NCI-H2029 treated with DMSO at 0.1 percent for 48 hours (cell line): ENCODE data around the gene C3orf20.

Experiments
- DNase-seq: peaks from one replicate; lab custom pipeline; 2025; lab: John Stamatoyannopoulos, UW

The C3orf20 gene

DNA sequence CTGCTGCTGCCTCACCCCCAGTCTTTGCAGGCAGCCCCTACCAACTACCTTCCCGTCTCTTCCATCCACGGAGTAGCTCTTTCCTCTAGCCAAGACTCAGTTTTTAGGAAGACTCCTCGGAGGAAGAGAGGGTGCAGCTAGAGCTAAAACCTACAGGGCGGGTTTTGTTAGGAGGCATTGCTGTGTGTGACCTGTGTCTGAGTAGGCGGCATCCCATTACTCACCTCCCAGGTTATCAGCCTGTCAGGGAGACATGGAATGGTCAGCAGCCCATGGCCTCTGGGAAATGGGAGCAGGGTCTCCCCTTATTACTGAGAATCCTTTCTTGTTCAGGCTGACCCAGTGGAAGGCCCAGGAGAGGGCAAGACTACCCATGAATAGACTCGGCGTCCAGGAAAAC, 100.1 kb downstream of the C3orf20 start:
- DNase-seq, result no peak

- no peak for DNase-seq
Measured at GRCh38 chr3:14775563-14775962, 100.6 kb downstream of the C3orf20 start.

DNA sequence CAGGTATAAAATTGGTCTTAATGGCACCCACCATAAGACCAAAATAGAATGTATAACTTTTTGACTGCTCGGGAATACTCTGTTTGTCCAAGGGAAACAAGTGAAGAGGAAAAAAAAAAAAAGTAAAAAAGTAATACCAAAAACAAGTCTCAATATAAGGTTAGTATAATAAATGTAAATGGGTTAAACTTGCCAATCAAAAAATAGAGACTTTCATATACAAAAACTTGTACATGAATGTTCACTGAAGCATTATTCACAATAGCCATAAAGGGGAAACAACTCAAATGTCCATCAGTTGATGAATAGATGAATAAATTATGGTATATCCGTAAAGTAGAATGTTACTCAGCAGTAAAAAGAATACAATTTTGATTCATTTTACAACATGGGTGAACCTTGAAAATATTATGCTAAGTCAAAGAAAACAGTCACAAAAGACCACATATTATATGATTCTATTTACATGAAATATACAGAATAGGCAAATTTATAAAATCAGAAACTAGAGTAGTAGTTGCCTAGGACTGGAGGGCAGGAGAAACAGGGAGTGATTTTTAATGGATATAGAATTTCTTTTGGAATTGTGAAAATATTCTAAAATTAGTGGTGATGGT, 104.2 kb downstream of the C3orf20 start:
- DNase-seq, result no peak

GRCh38 chr3:14780927-14781507, 106.1 kb downstream of the C3orf20 start:
- DNase-seq, result no peak

DNA sequence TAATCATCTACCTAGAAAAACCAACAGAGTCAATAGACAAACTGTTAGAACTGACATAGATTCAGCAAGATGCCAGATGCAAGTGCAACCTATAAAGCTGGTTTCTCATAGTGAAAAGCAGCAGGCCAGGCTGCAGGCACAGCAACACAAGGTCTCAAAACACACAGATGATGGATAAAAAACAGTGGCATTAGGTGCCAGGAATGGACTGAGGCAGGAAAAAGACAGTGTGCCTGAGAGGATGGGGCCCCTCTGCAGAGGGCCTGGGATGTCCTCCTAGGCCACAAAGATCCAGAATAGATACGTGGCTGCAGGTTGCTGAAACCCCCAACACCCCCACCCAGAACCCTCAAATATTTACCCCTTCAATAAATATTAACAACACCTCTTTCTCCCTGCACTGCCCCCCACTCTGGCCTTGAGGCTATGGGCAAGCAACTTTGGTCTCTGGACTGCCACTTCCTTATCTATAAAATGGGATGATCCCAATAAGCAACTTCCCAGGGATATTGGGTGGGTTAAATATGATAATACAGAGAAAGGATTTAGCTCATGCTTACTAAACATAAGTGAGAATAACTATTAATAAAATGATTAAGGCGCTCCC, 108.6 kb downstream of the C3orf20 start:
- no peak for DNase-seq

DNA sequence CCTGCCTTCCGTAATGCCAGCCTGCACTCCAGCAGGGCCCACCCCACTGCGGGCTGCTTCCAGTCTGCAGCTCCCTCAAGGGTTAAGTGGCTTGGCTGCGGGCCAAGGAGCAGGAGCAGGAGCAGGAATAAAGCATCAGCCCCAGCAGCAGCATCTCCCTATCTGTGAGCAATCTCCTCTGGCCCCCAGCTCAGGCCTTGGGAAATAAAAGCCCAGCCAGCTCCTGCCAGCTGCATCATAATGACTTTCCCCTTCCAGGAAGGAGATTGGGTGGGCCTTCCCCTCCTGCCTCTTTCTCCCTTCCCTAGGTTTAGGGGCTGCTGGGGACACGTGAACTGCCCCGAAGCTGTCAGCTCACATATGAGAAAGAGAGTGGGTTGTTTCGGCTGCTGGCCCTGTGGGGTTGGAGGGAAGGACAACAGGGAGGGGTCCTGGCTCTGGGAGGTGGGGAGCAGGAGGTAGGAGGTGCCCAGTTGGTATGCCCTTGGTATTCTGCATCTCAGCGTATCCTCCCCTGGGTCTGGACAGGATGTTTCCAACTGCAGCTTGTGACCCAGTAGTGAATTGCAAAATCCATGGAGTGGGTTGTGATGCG, 109.2 kb downstream of the C3orf20 start:
- DNase-seq, result no peak

- no peak for DNase-seq
Measured at GRCh38 chr3:14785207-14786155, 110.5 kb downstream of the C3orf20 start.

DNA sequence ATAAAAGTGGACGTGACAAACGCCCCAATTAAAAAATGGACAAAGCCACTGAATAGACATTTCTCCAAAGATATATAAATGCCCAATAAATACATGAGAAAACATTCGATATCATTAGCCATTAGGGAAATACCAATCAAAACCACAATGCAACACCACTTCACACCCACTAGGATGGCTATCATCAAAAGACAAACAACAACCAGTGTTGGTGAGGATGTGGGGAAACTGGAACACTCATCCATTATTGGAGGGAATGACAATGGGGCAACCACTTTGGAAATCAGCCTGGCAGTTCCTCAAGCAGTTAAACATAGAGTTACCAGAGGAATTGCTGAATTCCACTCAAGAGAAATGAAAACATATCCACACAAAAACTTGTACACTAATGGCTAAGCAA, 111.4 kb downstream of the C3orf20 start:
- DNase-seq, result no peak

DNA sequence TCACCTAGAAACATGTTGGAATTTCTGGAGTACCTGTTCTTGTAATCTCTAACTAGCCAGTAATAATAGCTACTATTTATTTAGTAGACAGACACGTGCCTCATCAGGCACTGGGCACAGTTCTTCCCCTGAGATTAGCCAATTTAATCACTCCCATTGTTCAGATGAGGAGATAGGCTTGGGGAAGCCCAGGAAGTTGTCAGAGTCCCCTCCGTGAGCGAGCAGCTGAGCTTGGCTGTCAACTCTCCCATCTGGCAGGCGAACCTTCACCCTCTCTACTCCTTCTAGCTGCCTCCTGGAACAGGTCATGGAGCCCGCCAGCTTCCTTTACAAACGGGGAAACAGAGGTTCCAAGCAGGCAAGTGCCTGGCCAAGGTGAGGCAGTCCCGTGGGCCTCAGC, 112.7 kb downstream of the C3orf20 start:
- DNase-seq, result no peak

- no peak for DNase-seq
Measured at GRCh38 chr3:14788644-14789043, 113.7 kb downstream of the C3orf20 start.

GRCh38 chr3:14789221-14789620, 114.3 kb downstream of the C3orf20 start:
- no peak for DNase-seq

DNA sequence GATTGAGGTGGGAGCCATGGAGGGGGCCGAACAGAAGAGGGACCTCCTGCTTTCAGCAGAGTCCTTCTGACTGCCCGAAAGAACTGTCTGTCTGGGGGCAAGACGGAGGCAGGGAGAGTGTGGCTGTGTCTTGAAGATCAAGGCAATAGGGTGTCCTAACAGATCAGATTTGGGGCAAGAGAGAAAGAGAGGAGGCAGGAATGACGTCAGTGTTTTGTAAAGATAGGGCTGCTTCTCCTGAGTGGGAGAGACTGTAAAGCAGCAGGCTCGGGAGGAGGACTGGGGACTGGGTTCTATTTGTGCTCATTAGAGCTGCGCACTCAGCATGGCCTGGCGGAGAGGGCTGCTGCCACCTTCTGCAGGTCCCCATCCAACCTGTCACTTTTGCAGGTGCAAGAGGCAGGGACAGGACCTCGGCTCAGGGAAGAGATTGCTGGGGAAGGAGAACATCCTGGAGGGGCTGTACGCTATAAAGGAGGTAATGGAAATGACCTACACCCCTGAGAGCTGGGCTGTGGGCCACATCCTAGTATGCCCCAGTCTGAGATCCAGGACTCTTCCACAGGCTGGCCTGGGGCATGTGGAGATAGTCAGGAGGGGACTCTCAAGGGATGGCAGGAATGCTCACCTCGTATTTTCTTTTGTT, 114.8 kb downstream of the C3orf20 start:
- no peak for DNase-seq

GRCh38 chr3:14791343-14791945, 116.5 kb downstream of the C3orf20 start:
- DNase-seq, result no peak

GRCh38 chr3:14792691-14793121, 117.8 kb downstream of the C3orf20 start:
- no peak for DNase-seq

DNA sequence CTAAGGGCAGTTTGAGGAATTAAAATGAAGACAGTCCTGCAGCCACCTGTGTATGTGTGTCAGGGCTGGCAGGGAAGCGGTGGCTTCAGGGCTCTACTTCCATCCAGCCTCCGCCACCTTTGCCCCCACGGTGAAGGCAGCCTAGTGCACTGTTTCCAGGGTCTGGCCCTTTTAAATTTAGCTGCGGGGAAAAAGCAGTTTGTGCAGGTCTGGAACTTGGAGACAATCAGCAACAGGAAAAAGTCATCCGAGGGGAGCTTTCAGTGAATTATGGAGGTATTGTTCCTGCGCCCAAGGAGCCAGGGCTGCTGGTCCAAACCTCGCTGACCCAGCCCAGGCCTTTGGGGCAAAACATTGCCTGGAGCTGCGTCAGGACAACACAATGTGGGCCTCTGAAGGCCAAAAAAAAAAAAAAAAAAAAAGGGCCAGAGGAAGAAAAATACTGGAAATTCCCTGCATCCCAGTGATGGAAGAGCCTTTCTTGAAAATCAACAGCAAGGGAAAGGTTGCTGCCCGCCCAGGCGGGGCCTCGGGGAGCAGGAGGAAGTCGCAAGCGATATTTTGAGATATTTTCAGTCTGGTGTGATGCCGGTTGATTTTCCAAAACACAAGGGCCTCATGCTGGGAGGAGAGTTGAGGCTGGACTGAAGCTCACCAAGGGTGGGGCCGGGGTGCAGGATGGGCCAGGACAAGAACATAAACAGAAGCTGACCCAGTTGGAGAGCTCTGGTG, 118.4 kb downstream of the C3orf20 start:
- no peak for DNase-seq

- no peak for DNase-seq
Measured at GRCh38 chr3:14793858-14794234, 118.9 kb downstream of the C3orf20 start.

DNA sequence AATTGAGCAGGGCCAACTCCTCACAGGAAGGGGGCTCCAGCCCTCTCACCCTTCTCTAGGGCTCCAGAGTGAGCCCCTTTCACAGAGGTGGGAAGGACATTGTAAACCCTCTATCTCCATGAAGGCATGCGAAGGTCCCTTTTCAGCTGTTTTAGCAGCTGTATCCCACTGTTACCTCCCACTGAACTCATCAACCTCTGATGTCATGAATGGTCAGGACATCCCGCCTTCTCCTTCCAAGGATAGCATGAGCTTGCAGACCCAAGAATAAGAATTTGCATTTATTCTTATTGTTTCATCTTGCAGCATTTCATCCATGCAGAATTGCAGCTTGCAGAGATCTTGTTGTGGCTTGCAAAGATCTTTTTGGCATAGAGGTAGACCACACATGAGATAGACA, 119.5 kb downstream of the C3orf20 start:
- no peak for DNase-seq

DNA sequence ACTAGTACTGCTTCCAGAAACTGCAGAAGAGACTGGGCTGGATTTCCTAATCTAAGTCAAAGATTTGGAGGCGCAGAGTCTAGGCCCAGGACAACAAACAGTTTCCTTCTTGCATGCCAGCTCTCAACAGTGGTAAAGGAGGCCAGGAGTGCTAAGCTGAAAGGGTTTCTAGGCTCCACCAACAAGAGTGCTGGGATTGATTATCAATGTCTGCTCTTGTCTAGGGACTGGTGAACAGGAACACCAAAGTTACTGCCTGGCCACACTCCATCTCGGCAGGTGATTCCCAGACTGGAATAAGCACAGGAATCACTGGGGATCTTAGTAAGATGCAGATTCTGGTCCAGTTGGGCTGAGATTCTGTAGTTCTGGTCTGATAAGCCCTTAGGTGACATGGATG, 121.1 kb downstream of the C3orf20 start:
- DNase-seq, result no peak

DNA sequence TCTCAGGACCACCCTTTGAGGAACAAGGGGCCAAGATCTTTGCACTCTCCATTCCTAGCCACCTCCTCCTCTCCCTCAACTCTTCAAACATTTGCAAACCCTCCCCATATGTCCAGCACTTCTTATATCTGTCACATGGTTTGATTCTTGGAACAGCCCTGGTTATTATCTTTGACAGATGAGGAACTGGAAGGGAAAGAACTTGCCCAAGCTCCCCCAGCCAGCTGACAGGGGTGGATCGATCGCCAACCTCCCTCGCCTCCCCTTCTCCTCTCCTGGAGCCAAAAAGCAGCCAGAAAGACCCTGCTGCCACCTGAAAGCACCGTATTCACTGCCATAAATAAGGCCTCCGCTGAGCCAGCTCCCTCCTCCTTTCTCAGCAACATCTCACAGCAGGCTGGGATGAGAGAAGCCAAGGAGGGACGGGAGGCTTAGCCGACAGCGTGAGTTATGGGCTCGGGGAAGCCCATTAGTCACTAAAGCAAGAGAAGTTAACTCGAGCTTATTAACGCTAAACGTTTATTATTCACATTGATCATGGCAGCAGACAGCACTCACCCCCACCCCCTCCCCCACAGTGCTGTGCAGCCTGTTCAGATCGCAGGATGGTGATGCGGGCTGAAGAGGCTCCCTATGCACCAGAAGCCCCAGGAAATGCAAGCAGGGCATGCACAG, 121.6 kb downstream of the C3orf20 start:
- no peak for DNase-seq

GRCh38 chr3:14797731-14798130, 122.8 kb downstream of the C3orf20 start:
- no peak for DNase-seq
